GM13977 (cell line): Measurements from ENCODE around the gene APRT.

ENCODE experiments used
- DNase-seq: peaks from one replicate; pipeline ENCODE4 v3.0.0; 2012; ENCODE audit warnings: low spot score
- in situ Hi-C: fragments of 300-500 bp; cut with MboI; formaldehyde crosslinking; loops from one replicate; pipeline ENCODE4 v1.12.0; 2022; ENCODE audit warnings: low sequenced_read_pairs, low pct_unique_long_range_greater_than_20kb, mixed read lengths, inconsistent platforms; ENCODE audit not compliant: unreplicated experiment
- TF ChIP-seq, protein P1 (sequence below): IDR thresholded peaks from 2 replicates; pipeline ENCODE4 v1.5.1; 2012; ENCODE audit warnings: mild to moderate bottlenecking, control low read depth; ENCODE audit not compliant: insufficient read depth; ENCODE audit errors: extremely low read depth, missing control alignments

Gene APRT

DNA sequence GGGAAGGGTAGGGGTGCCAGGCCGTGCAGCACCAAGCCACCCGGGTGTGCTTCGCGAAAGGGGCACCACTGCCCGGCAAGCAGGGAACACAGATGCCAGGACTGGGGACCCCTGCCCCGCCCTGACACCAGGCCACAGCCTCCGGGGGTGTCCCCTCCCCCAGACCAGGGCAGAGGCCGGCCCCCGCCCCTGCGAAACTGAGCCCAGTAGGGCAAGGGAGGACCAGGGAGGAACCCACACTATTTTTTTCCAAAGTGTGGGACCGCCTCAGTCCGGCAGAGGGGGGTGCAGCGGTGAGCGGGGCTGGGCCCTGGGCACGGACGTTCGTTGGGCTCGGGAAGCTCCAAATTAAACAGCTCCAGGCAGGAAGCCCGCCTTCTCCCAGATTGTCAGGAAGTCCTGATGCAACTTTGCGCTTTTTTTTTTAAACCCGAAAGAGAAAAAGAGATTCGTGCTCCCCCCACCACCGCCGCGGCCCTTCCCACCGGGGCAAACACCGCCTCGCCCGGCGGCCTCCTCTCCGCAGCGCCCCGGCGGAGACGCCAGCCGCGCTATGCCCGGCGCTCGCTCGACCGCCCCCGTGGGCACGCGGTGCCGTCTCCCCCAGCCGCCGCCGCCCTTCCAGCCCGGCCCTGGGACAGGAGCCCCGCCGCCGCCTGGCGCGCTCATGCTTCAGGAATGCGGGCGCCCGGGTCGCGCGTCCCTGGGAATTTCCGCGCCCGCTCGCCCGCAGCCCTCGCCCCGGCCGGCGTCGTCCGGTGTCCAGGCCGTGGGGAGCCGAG, 27.5 kb downstream of the APRT start:
- TF ChIP-seq, protein P1, sequence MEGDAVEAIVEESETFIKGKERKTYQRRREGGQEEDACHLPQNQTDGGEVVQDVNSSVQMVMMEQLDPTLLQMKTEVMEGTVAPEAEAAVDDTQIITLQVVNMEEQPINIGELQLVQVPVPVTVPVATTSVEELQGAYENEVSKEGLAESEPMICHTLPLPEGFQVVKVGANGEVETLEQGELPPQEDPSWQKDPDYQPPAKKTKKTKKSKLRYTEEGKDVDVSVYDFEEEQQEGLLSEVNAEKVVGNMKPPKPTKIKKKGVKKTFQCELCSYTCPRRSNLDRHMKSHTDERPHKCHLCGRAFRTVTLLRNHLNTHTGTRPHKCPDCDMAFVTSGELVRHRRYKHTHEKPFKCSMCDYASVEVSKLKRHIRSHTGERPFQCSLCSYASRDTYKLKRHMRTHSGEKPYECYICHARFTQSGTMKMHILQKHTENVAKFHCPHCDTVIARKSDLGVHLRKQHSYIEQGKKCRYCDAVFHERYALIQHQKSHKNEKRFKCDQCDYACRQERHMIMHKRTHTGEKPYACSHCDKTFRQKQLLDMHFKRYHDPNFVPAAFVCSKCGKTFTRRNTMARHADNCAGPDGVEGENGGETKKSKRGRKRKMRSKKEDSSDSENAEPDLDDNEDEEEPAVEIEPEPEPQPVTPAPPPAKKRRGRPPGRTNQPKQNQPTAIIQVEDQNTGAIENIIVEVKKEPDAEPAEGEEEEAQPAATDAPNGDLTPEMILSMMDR: peak; percentile 53
- peak; percentile 67 for DNase-seq
- in situ Hi-C loops: loop anchor here (10.0 kb wide), 1 partner anchor 49 kb away; no protein-coding TSS in a partner anchor

DNA sequence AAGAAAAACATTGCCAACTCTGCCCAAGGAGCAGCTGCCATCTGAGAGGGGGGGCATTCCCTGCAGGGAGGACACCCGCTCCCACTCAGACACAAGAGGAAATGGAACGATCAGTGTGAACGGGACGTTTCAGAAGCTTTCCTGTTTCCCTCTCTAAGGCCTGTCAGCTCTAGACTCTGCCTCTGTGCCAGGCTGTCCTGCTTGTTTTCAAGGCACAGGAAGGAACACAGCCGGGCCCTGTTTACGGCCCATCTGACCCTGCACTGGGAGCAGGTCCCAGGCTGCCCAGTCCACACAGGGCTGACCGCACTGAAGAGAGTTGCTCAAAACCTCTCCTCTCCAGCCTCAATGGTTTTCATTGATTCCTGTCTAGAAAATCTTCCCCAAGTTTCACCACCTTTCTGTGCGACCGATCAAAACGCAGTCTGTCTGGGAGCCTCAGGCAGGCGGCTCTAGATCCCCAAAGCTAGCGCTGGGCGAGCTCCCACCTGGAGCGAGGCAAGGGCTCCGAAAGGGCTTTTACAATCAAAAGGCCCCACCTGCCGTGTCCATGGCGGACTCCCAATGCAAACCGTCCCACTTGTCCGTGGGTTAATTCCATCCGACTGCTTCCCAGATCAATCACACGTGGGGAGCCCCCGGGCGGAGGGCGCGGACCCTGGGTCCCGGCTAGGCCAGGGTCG, 28.2 kb downstream of the APRT start:
- in situ Hi-C loops: loop anchor here (10.0 kb wide), 1 partner anchor 49 kb away; no protein-coding TSS in a partner anchor
- no peak for DNase-seq
- TF ChIP-seq, protein P1: no peak

DNA sequence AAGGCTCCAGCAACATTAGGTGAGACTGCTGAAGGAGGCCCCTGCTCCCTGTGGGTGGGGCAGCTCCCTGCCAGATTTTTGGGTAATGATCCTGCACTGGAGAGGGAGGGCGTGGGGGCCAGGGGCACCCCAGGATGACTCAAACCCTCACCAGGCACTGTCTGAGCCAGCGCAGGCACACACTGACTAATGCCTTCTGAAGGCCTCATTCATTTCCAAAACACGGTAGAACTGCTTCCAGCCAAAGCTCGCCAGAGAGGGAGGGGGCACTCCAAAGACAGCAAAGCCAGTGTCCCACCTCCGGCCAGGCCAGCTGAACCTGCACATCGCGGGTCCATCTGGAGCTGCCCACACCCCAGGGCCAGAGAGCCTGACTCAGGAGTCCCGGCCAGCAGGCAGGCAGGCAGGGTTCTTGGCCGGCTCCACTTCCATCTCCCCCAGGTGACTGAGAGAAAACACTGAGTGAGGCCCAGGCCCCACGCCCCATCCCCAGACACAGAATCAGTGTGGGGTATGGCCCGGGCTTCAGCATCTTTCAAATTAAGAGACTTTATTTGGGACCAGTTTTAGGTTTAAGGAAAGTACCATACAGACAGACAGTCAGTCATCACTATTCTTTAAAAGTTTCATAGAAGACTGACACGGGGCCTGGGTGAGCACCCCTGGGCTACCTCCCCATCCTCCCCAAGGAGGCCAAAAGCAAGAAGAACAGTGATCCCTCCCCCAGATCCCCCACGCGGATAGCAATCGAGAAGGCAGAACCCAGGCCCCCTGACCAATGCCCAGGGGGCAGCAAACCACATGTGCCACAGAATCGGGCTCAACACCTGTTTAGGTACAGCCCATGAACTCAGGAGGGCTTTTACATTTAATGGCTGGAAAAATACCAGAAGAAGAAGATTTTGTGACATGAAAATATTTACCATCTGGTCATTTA, 29.0 kb downstream of the APRT start:
- in situ Hi-C loops: loop anchor here (10.0 kb wide), 1 partner anchor 48 kb away; no protein-coding TSS in a partner anchor
- TF ChIP-seq, protein P1: no peak
- no peak for DNase-seq

DNA sequence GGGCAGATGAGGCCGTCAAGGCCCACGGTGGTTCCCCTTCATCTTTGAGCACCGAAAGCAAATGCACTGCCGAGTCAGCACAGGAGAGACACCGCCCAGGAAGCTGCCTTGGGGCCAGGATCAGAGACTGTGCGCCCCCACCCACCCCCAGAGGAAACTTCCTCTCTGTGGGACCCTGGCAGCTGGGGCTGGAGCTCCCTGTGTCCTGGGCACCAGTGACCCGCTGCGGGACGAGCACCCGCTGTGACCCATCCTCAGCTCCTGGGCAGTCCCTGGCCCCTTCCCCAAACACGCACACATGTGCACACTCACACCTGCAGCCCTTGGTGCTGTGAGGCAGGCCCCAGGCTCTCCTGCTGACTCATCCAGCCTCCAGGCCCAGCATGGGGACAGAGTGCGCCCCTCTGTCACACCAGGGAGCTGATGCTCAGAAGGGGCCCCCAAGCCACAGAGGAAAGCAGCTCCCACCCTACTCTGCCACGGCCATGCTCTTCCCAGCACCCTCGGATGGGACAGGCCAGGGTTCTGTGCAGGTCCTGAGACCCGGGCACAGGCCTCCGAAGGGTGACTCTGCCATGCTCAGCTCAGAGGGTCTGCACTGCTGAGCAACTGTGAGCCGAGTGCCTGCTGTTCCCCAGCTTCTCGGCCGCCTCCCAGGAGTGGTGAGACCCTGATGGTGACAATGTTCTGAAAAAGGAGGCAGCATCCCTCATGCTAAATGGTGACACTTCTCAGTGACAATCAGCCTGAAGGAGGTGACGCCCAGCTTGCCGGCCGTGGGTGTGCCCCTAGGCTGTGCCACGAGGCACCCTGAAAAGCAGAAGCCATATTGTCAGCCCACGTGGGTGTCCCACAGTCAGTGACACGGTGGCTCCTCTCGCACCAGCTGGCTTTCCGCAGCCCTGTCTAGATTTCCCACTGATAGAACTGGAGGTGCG, 30.3 kb downstream of the APRT start:
- in situ Hi-C loops: loop anchor here (10.0 kb wide), 1 partner anchor 47 kb away; no protein-coding TSS in a partner anchor
- DNase-seq: peak; percentile 83
- TF ChIP-seq, protein P1: no peak

DNA sequence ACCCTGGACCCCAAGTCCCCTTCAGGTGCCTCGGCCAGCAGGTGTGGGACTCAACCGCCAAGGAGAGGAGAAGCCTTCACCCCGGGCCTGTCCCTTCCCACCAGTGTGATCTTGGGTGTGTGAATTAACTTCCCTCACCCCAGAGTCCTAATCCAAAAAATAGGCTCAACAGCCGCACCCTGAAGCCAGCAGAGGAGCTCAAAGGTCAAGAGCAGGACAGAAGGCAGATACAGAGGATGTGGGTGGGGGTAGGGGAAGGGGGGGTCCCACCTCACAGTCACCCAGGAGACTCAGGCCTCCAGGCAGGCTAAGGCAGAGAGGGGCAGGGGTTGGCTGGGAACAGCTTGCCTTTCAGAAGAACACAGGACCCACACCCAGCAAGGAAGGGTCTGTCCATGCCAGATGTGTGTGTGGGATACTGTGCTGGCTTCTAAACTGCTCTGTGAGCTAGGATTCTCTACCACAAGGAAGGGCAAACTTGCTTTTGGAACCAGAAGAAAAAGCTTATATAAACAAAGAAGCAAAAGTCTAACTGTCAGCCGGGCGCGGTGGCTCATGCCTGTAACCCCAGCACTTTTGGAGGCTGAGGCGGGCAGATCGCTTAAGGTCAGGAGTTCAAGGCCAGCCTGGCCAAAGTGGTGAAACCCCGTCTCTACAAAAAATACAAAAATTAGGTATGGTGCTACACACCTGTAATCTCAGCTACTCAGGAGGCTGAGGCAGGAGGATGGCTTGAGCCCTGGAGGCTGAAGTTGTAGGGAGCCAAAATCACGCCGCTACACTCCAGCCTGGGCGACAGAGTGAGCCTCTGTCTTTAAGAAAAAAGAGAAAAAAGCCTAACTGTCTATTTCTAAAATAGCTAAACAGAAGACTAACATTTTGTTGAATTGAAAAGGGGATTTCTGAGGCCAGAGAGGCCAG, 31.3 kb downstream of the APRT start:
- DNase-seq: peak; percentile 40
- in situ Hi-C loops: loop anchor here (10.0 kb wide), 1 partner anchor 46 kb away; no protein-coding TSS in a partner anchor
- TF ChIP-seq, protein P1: no peak
